CD4-positive, alpha-beta T cell treated with Interleukin-1 beta for 1 hour (primary cell): ENCODE data around the gene C5orf52.
"Not testable (repeated sequence)": the region's sequence is repeated elsewhere in the genome, so short reads cannot be mapped to it uniquely, and the experiment has no call there.

Experiments used
- DNase-seq, 2 donors: peaks; one replicate each; pipeline ENCODE4 v3.0.0-alpha.2; 2020 to 2022

C5orf52 gene

DNA sequence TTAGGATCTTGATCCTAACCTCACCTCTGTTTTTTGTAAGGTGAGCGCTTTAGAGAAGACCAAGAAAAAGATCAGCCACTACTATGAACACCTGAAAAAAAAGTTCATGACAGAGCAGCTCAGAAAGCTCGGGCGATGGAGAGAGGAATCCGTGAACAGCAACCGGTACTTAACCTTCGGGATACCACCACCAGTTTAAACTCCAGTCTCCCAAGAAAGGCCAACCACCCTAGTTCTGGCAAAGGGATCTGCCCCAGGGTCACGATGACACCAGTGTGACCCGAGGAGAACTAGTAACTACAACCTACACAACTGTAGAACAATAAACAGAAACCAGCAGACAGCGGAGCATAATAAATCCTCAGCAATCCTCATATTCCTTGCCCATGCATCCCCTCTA, 8.5 kb downstream of the C5orf52 start:
- DNase-seq: no peak

DNA sequence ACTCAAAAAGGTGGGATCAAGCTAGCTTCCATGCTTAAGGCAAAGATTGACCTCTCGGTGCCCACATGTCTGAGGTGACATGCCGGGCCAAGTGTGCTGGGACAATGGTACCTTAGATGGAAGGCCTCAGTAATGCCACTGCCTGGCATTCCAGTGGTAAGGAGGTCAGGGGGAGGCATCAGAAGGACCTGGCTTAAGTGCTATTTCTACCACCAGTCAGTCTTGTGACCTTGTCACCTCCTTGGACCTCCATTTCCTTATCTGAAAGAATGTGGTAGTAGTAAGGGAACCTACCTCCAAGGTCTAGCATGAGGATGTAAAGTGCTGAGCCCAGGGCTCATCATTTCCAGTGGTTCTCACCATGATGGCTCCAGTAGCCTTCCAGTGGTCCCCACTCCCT, 8.9 kb downstream of the C5orf52 start:
- no peak for DNase-seq

DNA sequence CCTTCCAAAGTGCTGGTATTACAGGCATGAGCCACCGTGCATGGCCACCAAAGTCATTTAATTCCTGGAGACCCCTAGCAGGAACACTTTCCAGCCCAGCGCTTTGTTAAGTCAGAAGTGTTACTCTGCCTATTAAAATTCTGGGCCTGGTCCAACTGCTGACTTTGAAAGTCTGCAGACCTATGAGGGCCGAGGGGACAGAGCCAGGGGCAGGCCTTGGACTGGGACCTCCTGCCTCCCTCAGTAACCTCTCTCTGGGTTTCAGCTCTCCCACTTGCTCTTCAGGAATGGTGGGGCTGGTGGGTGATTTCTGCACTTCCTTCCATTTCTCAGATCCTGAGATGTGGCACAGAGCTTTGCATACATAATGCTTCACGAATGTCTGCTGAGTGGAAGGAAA, 9.7 kb downstream of the C5orf52 start:
- DNase-seq: no peak

DNA sequence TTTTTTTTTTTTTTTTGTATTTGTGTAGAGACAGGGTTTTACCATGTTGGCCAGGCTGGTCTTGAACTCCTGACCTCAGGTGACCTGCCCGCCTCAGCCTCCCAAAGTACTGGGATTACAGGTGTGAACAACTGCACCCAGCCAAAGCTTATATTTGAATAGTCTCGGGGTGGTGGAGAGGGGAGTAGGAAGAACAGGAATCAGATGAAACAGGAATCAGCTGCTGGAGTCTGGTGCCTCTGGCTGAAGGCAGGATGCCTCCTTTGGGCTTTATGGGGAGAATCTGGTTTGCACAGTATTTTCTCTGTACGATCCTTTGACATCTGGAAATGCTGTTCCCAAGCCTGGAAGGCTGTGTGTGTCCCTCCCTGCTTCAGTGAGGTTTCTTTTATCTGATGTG, 10.9 kb downstream of the C5orf52 start:
- no peak for DNase-seq

DNA sequence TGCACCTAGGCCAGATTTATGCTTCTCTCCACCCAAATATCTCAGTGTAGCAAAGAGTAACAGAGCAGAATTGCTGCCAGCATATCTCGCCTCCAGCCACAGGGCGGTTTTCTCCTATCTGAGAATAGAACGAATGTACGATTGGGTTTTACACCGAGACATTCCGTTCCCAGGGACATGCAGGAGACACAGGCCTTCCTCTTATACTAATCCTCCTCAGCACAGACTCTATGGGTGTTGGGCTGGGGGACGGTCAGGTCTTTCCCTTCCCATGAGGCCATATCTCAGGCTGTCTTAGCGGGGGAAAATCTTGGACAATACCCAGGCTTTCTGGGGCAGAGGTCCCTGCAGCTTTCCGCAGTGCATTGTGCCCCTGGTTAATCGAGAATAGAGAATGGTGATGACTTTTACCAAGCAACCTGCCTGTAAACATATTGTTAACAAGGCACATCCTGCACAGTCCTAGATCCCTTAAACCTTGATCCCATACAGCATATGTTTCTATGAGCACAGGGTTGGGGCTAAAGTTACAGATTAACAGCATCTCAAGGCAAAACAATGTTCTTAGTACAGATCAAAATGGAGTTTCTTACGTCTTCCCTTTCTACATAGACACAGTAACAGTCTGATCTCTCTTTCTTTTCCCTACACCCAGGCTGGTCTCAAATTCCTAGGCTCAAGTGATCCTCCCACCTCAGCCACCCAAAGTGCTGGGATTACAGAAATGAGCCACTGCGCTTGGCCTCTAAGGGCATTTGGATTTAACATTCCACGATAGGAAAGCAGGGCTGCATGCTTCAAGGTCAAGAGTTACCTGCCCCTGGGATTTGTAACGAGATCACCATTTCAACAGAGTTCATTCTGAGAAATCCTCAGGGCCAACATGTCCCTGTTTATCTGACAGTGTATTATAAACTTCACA, 15.2 kb downstream of the C5orf52 start:
- DNase-seq: not testable (repeated sequence)

DNA sequence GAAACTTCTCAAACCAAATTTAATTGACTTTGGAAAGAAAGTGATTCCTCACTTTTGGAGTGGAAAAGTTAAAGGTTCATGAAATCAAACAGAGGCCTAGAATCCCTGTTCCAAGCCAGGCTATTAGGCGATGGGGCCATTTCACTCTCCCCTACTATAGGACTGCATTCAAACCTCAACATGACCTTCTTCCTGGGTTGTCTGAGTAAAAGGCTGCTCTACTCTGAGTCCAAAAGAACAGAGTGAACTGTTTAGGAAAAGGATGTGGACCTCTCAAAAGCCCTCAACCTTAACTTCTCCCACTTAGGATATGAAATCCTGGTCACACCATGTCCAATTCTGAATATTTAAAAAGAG, 15.8 kb downstream of the C5orf52 start:
- no peak for DNase-seq

DNA sequence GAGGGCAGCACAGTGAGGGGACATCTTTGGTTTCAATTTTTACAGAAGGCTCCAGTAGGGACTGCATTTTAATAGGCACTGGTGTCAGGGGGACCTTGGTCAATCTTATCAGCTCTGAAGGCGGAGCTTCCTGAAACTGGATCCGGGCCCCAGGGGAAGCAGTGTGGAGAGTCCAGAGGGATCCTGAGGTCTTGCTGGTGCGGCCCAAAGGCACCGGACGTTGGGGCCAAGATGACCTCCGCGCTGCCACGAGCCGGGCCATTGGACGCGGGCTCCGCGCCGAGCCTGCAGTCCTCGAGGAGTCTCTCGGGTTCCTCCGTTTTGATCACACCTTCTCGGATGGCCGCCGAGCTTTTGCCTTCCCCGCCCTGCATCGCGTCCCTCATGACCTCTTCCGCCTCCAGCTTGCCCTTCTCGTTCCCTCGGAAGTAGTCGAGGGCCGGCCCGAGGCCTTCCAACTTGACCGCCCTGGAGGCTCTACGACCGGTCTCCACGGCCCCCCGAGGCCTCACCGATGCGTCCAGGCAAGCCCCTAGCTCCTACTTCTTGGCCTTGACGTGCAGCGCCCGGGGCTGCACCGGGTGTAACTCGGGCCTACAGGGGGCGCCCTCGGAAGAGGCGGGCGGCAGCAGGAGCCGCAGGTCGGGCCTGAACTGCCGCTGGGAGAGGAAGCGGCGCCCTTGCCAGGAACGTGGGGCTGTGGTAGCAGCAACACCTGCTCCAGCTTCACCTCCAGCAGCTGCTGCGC, 18.8 kb downstream of the C5orf52 start:
- peak; percentile 35 to 38 for DNase-seq

DNA sequence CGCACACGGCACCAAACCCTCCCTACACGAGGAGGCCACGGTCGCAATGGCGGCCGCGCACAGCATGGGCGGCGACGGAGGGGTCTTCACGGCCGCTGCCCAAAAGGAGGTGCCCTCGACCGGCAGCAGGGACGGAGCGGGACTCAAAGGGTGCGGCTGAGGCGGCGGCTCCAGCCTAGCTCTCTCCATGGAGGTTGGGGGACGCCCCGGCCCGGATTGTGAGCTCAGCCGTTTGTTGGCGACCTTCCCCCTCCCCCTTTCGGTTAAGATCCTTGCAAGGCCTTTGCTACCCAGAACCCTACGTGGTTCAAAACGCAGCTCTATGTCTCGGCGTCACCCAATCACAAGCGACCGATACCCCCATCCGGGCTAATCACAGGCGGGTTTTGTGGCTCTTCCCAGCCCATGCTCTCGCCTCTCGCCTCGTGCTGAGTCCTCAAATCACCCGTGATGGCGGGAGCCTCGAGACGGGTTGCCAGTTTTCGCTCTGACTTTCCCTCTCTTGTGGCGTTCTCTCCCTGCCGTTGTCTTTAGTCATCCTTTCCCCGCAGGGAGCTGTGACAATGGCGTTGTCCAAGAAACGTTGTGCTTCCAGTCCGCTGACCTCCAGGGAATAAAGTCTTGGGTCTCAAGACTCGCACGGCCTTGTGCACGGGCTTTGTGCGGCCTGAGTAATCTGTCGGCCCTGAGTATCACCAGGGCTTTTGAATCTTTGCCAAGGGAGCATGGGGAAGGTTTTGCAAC, 19.5 kb downstream of the C5orf52 start:
- no peak for DNase-seq

DNA sequence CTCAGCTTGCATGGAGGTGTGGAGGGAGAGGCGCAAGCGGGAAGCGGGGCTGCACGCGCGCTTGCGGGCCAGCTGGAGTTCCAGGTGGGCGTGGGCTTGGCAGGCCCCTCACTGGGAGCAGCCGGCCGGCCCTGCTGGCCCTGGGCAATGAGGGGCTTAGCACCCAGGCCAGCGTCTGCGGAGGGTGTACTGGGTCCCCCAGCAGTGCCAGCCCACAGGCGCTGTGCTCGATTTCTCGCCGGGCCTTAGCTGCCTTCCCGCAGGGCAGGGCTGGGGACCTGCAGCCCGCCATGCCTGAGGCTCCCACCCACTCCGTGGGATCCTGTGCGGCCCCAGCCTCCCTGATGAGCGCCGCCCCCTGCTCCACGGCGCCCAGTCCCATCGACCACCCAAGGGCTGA, 22.5 kb downstream of the C5orf52 start:
- DNase-seq: not testable (repeated sequence)

DNA sequence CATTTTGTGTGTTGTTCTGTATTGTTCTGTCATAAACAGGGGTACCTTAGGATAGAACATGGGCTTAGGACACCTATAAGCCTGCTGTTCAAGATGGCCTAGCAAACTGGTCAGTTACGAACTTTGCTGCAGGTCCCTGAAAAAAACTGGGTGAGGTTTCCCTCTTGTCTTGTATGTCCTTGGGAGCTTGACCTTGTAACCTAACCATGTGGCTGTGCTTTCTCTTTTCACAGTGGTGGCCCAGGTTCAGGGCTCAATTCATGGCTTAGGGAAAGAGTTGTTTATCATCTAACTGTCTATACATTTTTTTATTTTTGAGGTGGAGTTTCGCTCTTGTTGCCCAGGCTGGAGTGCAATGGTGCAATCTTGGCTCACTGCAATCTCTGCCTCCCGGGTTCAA, 24.8 kb downstream of the C5orf52 start:
- DNase-seq: not testable (repeated sequence)

DNA sequence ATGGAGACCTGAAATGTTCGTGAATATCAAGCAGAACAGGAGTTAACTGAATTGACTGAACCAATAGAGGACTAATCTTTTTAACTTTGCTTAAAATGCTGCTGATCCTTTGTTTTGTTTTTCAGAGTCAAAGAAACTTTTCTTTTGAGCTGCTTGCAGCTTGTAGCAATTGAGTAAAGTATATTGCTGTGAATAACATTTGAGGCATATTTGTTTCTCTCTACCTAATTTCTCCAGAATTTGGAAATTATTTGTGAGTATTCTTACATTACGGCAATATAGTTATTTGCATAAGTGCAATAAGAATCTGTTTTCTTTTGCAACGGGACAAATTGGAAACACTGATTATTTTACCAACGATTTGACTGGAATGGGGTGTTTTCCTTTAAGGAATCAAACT, 27.3 kb downstream of the C5orf52 start:
- not testable (repeated sequence) for DNase-seq

DNA sequence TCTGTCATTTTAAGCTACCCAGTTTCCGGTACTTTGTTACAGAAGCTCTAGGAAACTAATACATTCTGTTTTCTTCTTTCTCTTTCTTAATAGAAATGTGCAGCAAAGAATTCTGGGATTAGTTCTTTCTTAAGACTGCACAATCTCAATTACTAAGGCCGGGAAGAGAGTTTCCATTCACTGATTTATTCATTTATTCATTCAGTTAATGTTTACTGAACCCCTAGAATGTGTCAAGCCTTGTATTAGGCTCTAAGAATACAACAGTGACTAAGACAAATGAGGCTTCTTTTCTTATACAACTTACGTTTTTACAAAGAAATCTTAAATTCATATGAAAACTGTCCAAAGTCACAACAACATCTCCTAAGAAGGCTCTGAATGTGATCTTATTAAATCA, 32.4 kb downstream of the C5orf52 start:
- DNase-seq: no peak

DNA sequence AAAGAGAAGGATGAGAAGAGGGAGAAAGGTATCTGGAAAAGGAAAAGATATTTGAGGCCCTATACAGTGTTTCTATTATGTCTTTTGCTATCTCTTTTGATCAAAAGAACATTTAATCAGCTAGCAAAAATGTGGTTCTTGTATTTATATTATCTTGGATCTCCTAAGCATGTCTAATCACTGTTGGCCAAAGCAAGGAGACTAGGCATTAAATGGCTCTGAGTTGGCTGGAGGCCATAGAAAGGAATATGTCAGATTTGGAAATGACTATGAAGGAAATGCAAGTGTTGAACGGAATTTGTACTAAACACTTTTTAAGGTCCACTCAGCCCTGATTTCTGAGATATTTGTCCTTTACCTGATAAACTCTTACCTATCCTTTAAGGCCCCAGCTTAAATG, 37.5 kb downstream of the C5orf52 start:
- no peak for DNase-seq

DNA sequence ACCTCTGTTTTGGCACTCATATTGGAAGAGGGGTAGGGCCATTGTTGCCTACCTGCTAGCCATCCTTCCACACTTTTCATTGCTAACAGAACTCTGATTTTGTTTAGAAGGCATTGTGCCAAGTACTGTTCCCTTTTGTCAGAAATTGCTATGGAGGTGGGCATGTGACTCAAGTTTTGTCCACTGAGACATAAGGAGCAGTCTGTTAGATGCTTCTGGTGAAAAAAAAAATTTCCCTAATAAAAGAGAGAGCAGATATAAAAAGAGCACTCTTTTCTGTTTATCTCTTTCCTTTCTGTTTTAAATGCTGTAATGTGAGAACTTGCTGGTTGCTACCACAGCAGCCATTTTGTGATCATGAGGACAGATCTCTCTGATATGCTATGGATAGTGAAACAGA, 38.0 kb downstream of the C5orf52 start:
- no peak for DNase-seq

DNA sequence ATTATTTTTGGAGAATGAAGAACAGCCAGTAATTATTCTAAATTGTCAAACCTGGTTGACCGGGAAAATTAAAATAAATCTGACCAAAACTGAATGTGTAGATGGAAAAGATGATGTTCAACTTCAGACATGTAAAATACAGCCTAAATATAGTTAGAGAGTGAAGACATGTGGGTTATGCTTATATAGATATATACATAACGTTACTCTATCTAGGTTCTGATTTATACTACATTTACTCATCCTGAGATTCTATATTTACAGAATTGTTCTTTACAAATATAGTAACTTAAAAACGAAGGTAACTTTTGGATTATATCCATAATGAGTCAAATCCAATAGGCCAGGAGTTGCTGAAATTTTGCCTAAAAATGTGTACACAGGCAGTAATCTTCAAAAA, 39.1 kb downstream of the C5orf52 start:
- no peak for DNase-seq

DNA sequence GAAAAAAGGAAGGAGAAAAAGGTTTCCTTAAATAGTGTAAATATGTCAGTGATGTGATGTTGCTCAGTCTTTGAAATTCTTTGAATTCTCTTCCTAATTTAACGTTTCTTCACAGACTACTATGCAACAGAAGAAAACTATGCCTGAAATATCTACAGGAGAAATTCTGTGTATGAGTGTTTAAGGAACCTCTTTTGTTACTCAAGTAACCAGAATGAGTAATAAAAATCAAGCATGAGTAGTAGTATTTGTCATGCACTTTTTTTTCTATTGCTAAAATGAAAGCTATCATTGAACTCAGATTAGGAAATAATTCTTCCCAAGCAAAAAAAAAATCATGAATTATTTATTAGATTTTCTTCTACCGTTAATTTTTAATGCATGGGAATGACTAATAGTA, 39.5 kb downstream of the C5orf52 start:
- DNase-seq: no peak

DNA sequence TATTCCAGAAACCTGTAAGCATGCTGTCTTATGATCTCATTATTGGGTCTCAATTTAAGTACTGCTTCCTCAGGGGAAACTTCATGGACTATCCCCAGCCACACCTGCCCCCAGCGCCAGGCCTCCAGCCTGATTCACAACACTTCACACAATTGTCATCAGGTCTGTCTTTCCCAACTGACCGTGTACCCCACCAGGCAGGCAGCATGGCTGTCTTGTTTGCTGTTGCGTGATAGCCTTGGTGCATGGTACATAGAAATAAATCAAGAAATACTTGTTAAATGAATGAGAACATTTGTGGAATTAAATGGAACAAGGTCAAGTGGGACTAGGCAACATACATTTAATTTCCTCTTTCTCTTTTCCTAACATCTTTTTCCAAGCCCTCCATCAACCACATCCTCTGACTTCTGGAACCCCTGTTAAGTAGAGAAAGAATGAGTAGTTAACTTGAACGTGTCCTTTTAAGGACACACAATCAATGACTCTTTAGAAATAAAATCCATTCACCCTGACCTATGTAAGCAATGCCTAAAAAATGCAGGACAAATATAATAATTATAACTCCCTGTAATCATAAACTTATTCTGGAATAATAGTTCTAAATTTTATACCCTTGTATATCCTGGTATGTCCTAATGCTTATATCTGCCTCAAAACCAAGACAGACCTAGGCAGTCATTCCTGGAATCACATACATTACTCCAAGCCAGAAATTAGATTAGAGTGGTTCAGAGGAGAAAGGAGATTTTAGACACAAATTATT, 42.7 kb downstream of the C5orf52 start:
- DNase-seq: no peak

DNA sequence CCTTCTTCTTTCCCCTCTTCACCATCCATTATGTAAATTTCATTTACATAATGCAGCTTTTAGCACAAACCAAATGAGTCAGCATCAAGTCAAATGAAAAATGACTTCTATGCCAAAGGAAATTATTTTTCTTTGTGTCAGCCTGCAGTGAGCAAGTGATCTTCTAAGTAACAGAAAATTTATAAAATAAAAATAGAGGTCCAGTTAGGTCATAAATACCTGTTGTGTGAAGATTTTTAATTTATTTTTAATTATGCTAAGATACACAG, 43.2 kb downstream of the C5orf52 start:
- no peak for DNase-seq

DNA sequence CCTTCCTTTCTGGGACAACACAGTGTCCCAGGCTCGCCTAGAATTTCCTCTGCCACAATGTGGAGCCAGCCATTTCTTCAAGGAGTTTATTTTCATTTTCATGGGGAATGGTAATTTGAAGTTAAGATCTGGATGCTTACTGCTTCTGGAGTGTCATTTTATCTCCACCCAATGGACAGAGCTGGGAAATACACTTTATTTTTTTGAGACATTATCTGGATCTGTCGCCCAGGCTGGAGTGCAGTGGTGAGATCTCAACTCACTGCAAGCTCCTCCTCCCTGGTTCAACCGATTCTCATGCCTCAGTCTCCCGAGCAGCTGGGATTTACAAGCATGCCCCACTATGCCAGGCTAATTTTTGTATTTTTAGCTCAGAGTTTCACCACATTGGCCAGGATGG, 47.2 kb downstream of the C5orf52 start:
- DNase-seq: peak; percentile 15 to 60

DNA sequence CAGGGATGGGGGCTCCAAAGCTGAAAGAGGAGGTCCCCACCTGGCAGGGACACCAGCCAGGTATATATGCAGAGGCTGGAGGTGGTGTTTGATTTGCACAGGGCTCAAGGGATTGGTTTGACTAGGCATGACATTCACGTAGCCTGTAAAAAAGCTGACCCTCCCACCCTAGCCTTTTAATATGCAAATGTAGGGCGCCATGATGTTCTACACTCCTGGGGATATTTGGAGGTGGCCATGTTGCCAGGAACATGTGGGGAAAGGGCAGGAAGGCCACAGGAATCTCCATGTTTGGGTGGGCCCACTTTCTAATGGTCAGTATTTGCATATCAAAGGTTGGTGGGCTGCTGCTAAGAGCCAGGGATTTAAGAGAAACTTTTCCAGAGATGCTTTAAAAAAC, 47.9 kb downstream of the C5orf52 start:
- no peak for DNase-seq

DNA sequence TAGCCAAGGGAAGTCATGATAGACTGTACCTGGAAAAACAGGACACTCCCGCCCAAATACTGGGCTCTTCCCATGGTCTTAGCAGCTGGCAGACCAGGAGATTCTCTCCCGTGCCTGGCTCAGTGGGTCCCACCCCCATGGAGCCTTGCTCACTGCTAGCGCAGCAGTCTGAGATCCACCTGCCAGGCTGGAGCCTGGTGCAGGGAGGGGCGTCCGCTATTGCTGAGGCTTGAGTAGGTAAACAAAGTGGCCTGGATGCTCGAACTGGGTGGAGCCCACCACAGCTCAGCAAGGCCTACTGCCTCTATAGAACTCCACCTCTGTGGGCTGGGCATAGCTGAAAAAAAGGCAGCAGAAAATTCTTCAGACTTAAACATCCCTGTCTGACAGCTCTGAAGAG, 49.8 kb downstream of the C5orf52 start:
- DNase-seq: no peak

DNA sequence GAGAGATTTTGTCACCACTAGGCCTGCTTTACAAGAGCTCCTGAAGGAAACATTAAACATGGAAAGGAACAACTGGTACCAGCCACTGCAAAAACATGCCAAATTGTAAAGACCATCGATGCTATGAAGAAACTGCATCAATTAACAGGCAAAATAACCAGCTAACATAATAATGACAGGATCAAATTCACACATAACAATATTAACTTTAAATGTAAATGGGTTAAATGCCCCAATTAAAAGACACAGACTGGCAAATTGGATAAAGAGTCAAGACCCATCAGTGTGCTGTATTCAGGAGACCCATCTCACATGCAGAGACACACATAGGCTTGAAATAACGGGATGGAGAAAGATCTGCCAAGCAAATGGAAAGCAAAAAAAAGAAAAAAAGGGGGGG, 51.6 kb downstream of the C5orf52 start:
- DNase-seq: not testable (repeated sequence)

DNA sequence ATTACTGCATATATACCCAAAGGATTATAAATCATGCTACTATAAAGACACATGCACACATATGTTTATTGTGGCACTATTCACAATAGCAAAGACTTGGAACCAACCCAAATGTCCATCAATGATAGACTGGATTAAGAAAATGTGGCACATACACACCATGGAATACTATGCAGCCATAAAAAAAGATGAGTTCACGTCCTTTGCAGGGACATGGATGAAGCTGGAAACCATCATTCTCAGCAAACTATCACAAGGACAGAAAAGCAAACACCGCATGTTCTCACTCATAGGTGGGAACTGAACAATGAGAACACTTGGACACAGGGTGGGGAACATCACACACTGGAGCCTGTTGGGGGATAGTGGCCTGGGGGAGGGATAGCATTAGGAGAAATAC, 55.3 kb downstream of the C5orf52 start:
- DNase-seq: not testable (repeated sequence)
